Testis (tissue), 2 donors: Measurements from ENCODE around the gene C16orf82.

Experiments
- POLR2A ChIP-seq: fragments of 450-650 bp; IDR thresholded peaks from one replicate; pipeline ENCODE4 v1.6.1; 2017; ENCODE audit warnings: antibody characterized with exemption, mild to moderate bottlenecking, moderate library complexity
- TF ChIP-seq, protein P1 (sequence below), 3 experiments: fragments of 450-650 bp in 2 of 3; fragments of 200-600 bp in 1 of 3; sonication (generic) in 1 of 3; IDR thresholded peaks; one replicate each; pipeline ENCODE4 v1.5.1; 2016 to 2019; ENCODE audit warnings: antibody characterized with exemption in 3 of 3, mild to moderate bottlenecking in 2 of 3, moderate library complexity in 1 of 3

DNA sequence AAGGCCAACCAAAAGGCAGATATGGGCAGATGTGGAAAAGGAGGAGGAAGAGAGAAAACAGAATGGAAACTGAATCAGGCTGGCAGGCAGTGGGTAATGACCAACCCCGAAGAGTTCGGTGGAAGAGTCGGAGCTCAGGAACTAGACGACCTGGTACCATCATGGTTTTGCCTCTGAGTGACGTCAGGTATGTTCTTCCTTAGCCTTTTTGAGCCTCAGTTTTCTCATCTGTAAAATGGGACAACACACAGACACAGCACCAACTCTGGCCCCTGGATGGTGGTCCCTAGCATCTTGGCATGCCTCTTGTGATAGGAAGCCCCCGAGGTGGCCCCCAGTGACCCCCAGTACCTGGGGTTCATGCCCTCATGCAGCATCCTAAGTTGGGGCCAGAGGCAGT, 37.2 kb upstream of the C16orf82 start:
- TF ChIP-seq, protein P1, sequence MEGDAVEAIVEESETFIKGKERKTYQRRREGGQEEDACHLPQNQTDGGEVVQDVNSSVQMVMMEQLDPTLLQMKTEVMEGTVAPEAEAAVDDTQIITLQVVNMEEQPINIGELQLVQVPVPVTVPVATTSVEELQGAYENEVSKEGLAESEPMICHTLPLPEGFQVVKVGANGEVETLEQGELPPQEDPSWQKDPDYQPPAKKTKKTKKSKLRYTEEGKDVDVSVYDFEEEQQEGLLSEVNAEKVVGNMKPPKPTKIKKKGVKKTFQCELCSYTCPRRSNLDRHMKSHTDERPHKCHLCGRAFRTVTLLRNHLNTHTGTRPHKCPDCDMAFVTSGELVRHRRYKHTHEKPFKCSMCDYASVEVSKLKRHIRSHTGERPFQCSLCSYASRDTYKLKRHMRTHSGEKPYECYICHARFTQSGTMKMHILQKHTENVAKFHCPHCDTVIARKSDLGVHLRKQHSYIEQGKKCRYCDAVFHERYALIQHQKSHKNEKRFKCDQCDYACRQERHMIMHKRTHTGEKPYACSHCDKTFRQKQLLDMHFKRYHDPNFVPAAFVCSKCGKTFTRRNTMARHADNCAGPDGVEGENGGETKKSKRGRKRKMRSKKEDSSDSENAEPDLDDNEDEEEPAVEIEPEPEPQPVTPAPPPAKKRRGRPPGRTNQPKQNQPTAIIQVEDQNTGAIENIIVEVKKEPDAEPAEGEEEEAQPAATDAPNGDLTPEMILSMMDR (IDR thresholded peaks at IDR 0.05) = no peak
- no peak for TF ChIP-seq POLR2A
